ENCODE measurements around the gene CDH23. TPM values are rescaled to one million over a fixed set of nuclear protein-coding genes. Genes with fewer than 3 reads are reported as not detected.

The CDH23 gene
- total RNA-seq, 1 experiment from 2014 or later: 0.34 TPM

- H3K36me3 Mint-ChIP-seq (ENCODE audit: insufficient read depth, unreplicated experiment): no peaks in the 10 kb centered on the region
- no peaks in the 10 kb centered on the region for H3K9me3 Mint-ChIP-seq (ENCODE audit: unreplicated experiment)
- no peaks in the 10 kb centered on the region for H3K4me1 Mint-ChIP-seq (ENCODE audit: low read depth, unreplicated experiment)
- no peak overlapping the region for H3K4me3 Mint-ChIP-seq (ENCODE audit: unreplicated experiment)
- CTCF ChIA-PET: interaction anchor here (0.6 to 3.9 kb wide), 29 partner anchors 9 to 261 kb away, joined by 3 to 32 read pairs (median 5); partner anchors contain the start of gene SLC29A3
- H3K4me1 ChIP-seq: no peaks in the 10 kb centered on the region
- no peaks in the 10 kb centered on the region for H3K27me3 ChIP-seq (replicated peaks; ENCODE audit: control insufficient read depth, insufficient read depth, low read length)
- no TSS peak for BruUV-seq (replicated peaks)
- no peak overlapping the region for H3K4me3 ChIP-seq (ENCODE audit: low read depth, low read length)
- no peaks in the 10 kb centered on the region for H3K36me3 ChIP-seq (ENCODE audit: control insufficient read depth, insufficient read depth, low read length)
- H3K27ac Mint-ChIP-seq (ENCODE audit: unreplicated experiment): no peak overlapping the region
- DNase-seq: peak; percentile 79 to 88
- TF ChIP-seq, protein P1, sequence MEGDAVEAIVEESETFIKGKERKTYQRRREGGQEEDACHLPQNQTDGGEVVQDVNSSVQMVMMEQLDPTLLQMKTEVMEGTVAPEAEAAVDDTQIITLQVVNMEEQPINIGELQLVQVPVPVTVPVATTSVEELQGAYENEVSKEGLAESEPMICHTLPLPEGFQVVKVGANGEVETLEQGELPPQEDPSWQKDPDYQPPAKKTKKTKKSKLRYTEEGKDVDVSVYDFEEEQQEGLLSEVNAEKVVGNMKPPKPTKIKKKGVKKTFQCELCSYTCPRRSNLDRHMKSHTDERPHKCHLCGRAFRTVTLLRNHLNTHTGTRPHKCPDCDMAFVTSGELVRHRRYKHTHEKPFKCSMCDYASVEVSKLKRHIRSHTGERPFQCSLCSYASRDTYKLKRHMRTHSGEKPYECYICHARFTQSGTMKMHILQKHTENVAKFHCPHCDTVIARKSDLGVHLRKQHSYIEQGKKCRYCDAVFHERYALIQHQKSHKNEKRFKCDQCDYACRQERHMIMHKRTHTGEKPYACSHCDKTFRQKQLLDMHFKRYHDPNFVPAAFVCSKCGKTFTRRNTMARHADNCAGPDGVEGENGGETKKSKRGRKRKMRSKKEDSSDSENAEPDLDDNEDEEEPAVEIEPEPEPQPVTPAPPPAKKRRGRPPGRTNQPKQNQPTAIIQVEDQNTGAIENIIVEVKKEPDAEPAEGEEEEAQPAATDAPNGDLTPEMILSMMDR (IDR thresholded peaks at IDR 0.05; ENCODE audit: insufficient read depth in 1 of 2, low read depth in 1 of 2, low read length in 1 of 2, severe bottlenecking in 1 of 2, unreplicated experiment in 1 of 2): peak; percentile 94 to 95
- POLR2A ChIA-PET: no interaction called here
- no peaks in the 10 kb centered on the region for H3K9me3 ChIP-seq
- intact Hi-C loops (cut with micrococcal nuclease; ENCODE audit: unreplicated experiment): loop anchor here (1.0 kb wide), 6 partner anchors 48 to 256 kb away; partner anchors contain the start of genes CDH23 and SLC29A3
- peaks cover 5% of the 10 kb centered on the region for H3K27me3 Mint-ChIP-seq (ENCODE audit: insufficient read depth, unreplicated experiment)
Observed at GRCh38 chr10:71569775-71570588, 173.3 kb downstream of the CDH23 start.

GRCh38 chr10:71571460-71572175 is 174.9 kb downstream of the CDH23 start:
- ChIA-PET POLR2A (interaction anchor here (0.6 kb wide), 1 partner anchor 278 kb away, joined by 3 read pairs; no protein-coding TSS in a partner anchor), CTCF (interaction anchor here (0.6 to 3.0 kb wide), 6 partner anchors 13 to 258 kb away, joined by 3 to 16 read pairs (median 10); no protein-coding TSS in a partner anchor)
- Mint-ChIP-seq H3K36me3 (ENCODE audit: insufficient read depth, unreplicated experiment) (no peaks in the 10 kb centered on the region), H3K4me1 (ENCODE audit: low read depth, unreplicated experiment) (no peaks in the 10 kb centered on the region), H3K27me3 (ENCODE audit: insufficient read depth, unreplicated experiment) (peaks cover 3% of the 10 kb centered on the region), H3K9me3 (ENCODE audit: unreplicated experiment) (no peaks in the 10 kb centered on the region), H3K27ac (ENCODE audit: unreplicated experiment) (no peak overlapping the region), H3K4me3 (ENCODE audit: unreplicated experiment) (no peak overlapping the region)
- H3K36me3 ChIP-seq (ENCODE audit: control insufficient read depth, insufficient read depth, low read length): no peaks in the 10 kb centered on the region
- no peaks in the 10 kb centered on the region for H3K27me3 ChIP-seq (replicated peaks; ENCODE audit: control insufficient read depth, insufficient read depth, low read length)
- no peaks in the 10 kb centered on the region for H3K9me3 ChIP-seq
- no peak for DNase-seq
- BruUV-seq (replicated peaks): no TSS peak
- no peak overlapping the region for H3K4me3 ChIP-seq (ENCODE audit: low read depth, low read length)
- no peaks in the 10 kb centered on the region for H3K4me1 ChIP-seq
- intact Hi-C loops (cut with micrococcal nuclease; ENCODE audit: unreplicated experiment): no loop called here
- TF ChIP-seq, protein P1 (IDR thresholded peaks at IDR 0.05; ENCODE audit: insufficient read depth in 1 of 2, low read depth in 1 of 2, low read length in 1 of 2, severe bottlenecking in 1 of 2, unreplicated experiment in 1 of 2): no peak

GRCh38 chr10:71572962-71573361 is 176.2 kb downstream of the CDH23 start:
- ChIA-PET POLR2A (no interaction called here), CTCF (interaction anchor here (0.7 kb wide), 1 partner anchor 254 kb away, joined by 3 read pairs; the partner anchor contains the start of gene SLC29A3)
- intact Hi-C loops (cut with micrococcal nuclease; ENCODE audit: unreplicated experiment): no loop called here
- no peaks in the 10 kb centered on the region for H3K36me3 Mint-ChIP-seq (ENCODE audit: insufficient read depth, unreplicated experiment)
- Histone ChIP-seq H3K27me3 (replicated peaks; ENCODE audit: control insufficient read depth, insufficient read depth, low read length) (no peaks in the 10 kb centered on the region), H3K4me3 (ENCODE audit: low read depth, low read length) (no peak overlapping the region), H3K4me1 (no peaks in the 10 kb centered on the region), H3K9me3 (no peaks in the 10 kb centered on the region), H3K36me3 (ENCODE audit: control insufficient read depth, insufficient read depth, low read length) (no peaks in the 10 kb centered on the region)
- peaks cover 9% of the 10 kb centered on the region for H3K27me3 Mint-ChIP-seq (ENCODE audit: insufficient read depth, unreplicated experiment)
- no peak overlapping the region for H3K4me3 Mint-ChIP-seq (ENCODE audit: unreplicated experiment)
- DNase-seq: no peak
- no peaks in the 10 kb centered on the region for H3K4me1 Mint-ChIP-seq (ENCODE audit: low read depth, unreplicated experiment)
- H3K27ac Mint-ChIP-seq (ENCODE audit: unreplicated experiment): no peak overlapping the region
- H3K9me3 Mint-ChIP-seq (ENCODE audit: unreplicated experiment): no peaks in the 10 kb centered on the region
- TF ChIP-seq, protein P1 (IDR thresholded peaks at IDR 0.05; ENCODE audit: insufficient read depth in 1 of 2, low read depth in 1 of 2, low read length in 1 of 2, severe bottlenecking in 1 of 2, unreplicated experiment in 1 of 2): no peak
- no TSS peak for BruUV-seq (replicated peaks)

Data from Caco-2 (cell line).